Ovary (tissue), 9 donors: ENCODE data around the gene CWC22. TPM values are rescaled to one million over a fixed set of nuclear protein-coding genes. Genes with fewer than 3 reads are reported as not detected.
A peak's percentile ranks its signal among the peaks of the same experiment; 100 is the strongest.
"Not testable (repeated sequence)": the region's sequence is repeated elsewhere in the genome, so short reads cannot be mapped to it uniquely, and the experiment has no call there.

Source experiments
- DNase-seq, 5 donors: peaks; one replicate each; pipeline ENCODE4 v3.0.0-alpha.2; 2019 to 2020
- H3K27ac ChIP-seq, 2 donors: fragments of 200-600 bp; one replicate each; pipeline versions ENCODE4 v1.5.1 to v1.8.0; 2019 to 2022
- H3K27me3 ChIP-seq: fragments of 200-600 bp; one replicate; pipeline ENCODE4 v1.8.0; 2022
- H3K36me3 ChIP-seq: fragments of 200-600 bp; sonication (generic); one replicate; pipeline ENCODE4 v1.5.1; 2019
- H3K4me1 ChIP-seq: one replicate; pipeline ENCODE4 v1.8.1; 2013; ENCODE audit warnings: mild to moderate bottlenecking, moderate library complexity; ENCODE audit not compliant: insufficient read depth
- H3K4me3 ChIP-seq: fragments of 200-600 bp; sonication (generic); one replicate; pipeline ENCODE4 v1.5.1; 2017
- H3K9me3 ChIP-seq, 2 donors: fragments of 200-600 bp in 1 of 2; sonication (generic) in 1 of 2; one replicate each; pipeline versions ENCODE4 v1.5.1 to v1.8.1; 2013 to 2019; ENCODE audit warnings: mild to moderate bottlenecking in 1 of 2, moderate library complexity in 1 of 2
- CTCF ChIP-seq, 3 donors: fragments of 450-650 bp in 2 of 3; fragments of 200-600 bp in 1 of 3; IDR thresholded peaks; one replicate each; pipeline versions ENCODE4 v1.5.1 to v1.8.0; 2016 to 2022; ENCODE audit warnings: antibody characterized with exemption in 3 of 3, mild to moderate bottlenecking in 1 of 3
- EP300 ChIP-seq: sonication (generic); formaldehyde crosslinking; IDR thresholded peaks from one replicate; pipeline ENCODE4 v1.6.1; 2017; ENCODE audit warnings: antibody characterized with exemption
- POLR2A ChIP-seq: fragments of 450-650 bp; IDR thresholded peaks from one replicate; pipeline ENCODE4 v1.6.1; 2017; ENCODE audit warnings: antibody characterized with exemption, mild to moderate bottlenecking, moderate library complexity
- WGBS, 3 donors: extraction: QIAGEN DNeasy Blood & Tissue Kit in 1 of 3; methylation state at CpG; one replicate each; pipeline versions ENCODE4 v1.1.5 to v1.1.7; 2013 to 2017; 5-methylcytosine and 5-hydroxymethylcytosine counted together
- intact Hi-C, 4 donors: fragments of 100-400 bp; cut with DNase I; formaldehyde crosslinking; loops; one replicate each; pipeline versions ENCODE4 v1.11.0 to v1.15.1; 2022 to 2023
- polyA plus RNA-seq, 2 donors: library from polyadenylated mRNA; stranded (reverse); fragments of 200-250 nt in 1 of 2; fragments of 350-450 nt in 1 of 2; fragmentation: Illumina TruSeq in 1 of 2; extraction: RNeasy Lipid Tissue Mini Kit (QIAGEN cat#74804) in 1 of 2; gene quantifications; one replicate each; pipeline ENCODE4 v1.2.3, GENCODE V29; 2013 to 2014
- total RNA-seq, 7 donors: library from RNA; depleted of rRNA in 2 of 7; stranded (reverse); fragments of >200 nt in 2 of 7; fragmentation: NEBNext Ultra II Directional in 3 of 7; extraction: Animal tissue kit (Norgen Biotek cat#: 25700) in 3 of 7; gene quantifications; one replicate each; pipeline versions ENCODE4 v1.1.0 to v1.2.4, GENCODE V29; 2016 to 2023
- donor health status: DM: no; HTN: no; CAD: no; lungs with moderate emphysema.
- donor health status: DM: no; HTN: no; CAD: no.
- donor health status: Bipolar disorder and iron deficiency.
- donor health status: DM: yes; HTN: yes; CAD: no.
- donor health status: DM: no; HTN: no; CAD: no.
- donor health status: DM: yes; HTN: yes; CAD: no.

CWC22 gene
- total and polyA plus RNA-seq, 9 donors: 14.9 to 25.2 (median 20.2) TPM

GRCh38 chr2:179938026-179938425 lies 69.1 kb downstream of the CWC22 start:
- intact Hi-C loops: no loop called here
- Histone ChIP-seq H3K36me3 (no peaks in the 10 kb centered on the region), H3K4me3 (no peak overlapping the region), H3K27ac (no peak overlapping the region), H3K4me1 (no peaks in the 10 kb centered on the region), H3K9me3 (no peaks in the 10 kb centered on the region), H3K27me3 (no peaks in the 10 kb centered on the region)
- WGBS, 3 donors: 86 to 95% (median 95%) methylated on average over 2 of the region's 2 CpGs
- no peak for TF ChIP-seq CTCF (IDR thresholded peaks at IDR 0.05)
- TF ChIP-seq POLR2A: no peak
- no peak for TF ChIP-seq EP300
- no peak for DNase-seq

GRCh38 chr2:179936654-179937053 lies 70.4 kb downstream of the CWC22 start:
- H3K27ac ChIP-seq: no peak overlapping the region
- H3K4me3 ChIP-seq: no peak overlapping the region
- no peaks in the 10 kb centered on the region for H3K27me3 ChIP-seq
- no peaks in the 10 kb centered on the region for H3K36me3 ChIP-seq
- intact Hi-C loops: no loop called here
- no peak for TF ChIP-seq CTCF (IDR thresholded peaks at IDR 0.05)
- no peak for TF ChIP-seq EP300
- no peak for TF ChIP-seq POLR2A
- no peak for DNase-seq
- no peaks in the 10 kb centered on the region for H3K9me3 ChIP-seq
- no peaks in the 10 kb centered on the region for H3K4me1 ChIP-seq
- 96 to 98% (median 98%) methylated on average over 3 of the region's 3 CpGs for WGBS, 3 donors

GRCh38 chr2:179936141-179936540 lies 71.0 kb downstream of the CWC22 start:
- no peaks in the 10 kb centered on the region for H3K36me3 ChIP-seq
- 97% methylated on average over 1 of the region's 1 CpG for WGBS, 3 donors

GRCh38 chr2:179932786-179933185 lies 74.3 kb downstream of the CWC22 start:
- no peak for TF ChIP-seq POLR2A
- no peak for TF ChIP-seq EP300
- TF ChIP-seq CTCF (IDR thresholded peaks at IDR 0.05): no peak
- Histone ChIP-seq H3K9me3 (no peaks in the 10 kb centered on the region), H3K36me3 (no peaks in the 10 kb centered on the region), H3K27ac (no peak overlapping the region), H3K4me3 (no peak overlapping the region), H3K27me3 (no peaks in the 10 kb centered on the region), H3K4me1 (no peaks in the 10 kb centered on the region)
- WGBS, 3 donors: 26 to 64% (median 39%) methylated on average over 2 of the region's 2 CpGs
- peak in 2 of 5 donors; percentile 15 to 41 for DNase-seq
- intact Hi-C loops: no loop called here

More at GRCh38 chr2:179936141-179936540, 71.0 kb downstream of the CWC22 start:
- TF ChIP-seq EP300: no peak
- intact Hi-C loops: no loop called here
- Histone ChIP-seq H3K4me3 (no peak overlapping the region), H3K9me3 (no peaks in the 10 kb centered on the region), H3K27me3 (no peaks in the 10 kb centered on the region), H3K27ac (no peak overlapping the region), H3K4me1 (no peaks in the 10 kb centered on the region)
- no peak for DNase-seq

- intact Hi-C loops: no loop called here
- Histone ChIP-seq H3K27ac (no peak overlapping the region), H3K36me3 (no peaks in the 10 kb centered on the region), H3K4me1 (no peaks in the 10 kb centered on the region), H3K4me3 (no peak overlapping the region), H3K27me3 (no peaks in the 10 kb centered on the region), H3K9me3 (peaks cover 0 to 4% of the 10 kb centered on the region in 2 donors)
- TF ChIP-seq POLR2A (no peak), EP300 (no peak), CTCF (IDR thresholded peaks at IDR 0.05) (no peak)
- 59 to 95% (median 81%) methylated on average over 3 of the region's 3 CpGs for WGBS, 3 donors
- DNase-seq: no peak
These were observed 75.6 kb downstream of the CWC22 start for GRCh38 chr2:179931502-179931901.

GRCh38 chr2:179929997-179930396 lies 77.1 kb downstream of the CWC22 start:
- H3K9me3 ChIP-seq, H3K36me3 ChIP-seq, H3K27me3 ChIP-seq, DNase-seq, H3K4me1 ChIP-seq, H3K4me3 ChIP-seq, intact Hi-C loops, H3K27ac ChIP-seq: not testable (repeated sequence)
- 97 to 98% (median 97%) methylated on average over 3 of the region's 3 CpGs for WGBS, 3 donors
